HL-60/S4 (cell line): ENCODE measurements around the gene MZB1.
"Not testable (repeated sequence)": the region's sequence is repeated elsewhere in the genome, so short reads cannot be mapped to it uniquely, and the experiment has no call there.

ENCODE experiments used
- in situ Hi-C: fragments of 300-500 bp; cut with MboI; formaldehyde crosslinking; loops from 2 replicates; pipeline ENCODE4 v1.14.3; 2022; ENCODE audit warnings: low sequenced_read_pairs

MZB1 gene

DNA sequence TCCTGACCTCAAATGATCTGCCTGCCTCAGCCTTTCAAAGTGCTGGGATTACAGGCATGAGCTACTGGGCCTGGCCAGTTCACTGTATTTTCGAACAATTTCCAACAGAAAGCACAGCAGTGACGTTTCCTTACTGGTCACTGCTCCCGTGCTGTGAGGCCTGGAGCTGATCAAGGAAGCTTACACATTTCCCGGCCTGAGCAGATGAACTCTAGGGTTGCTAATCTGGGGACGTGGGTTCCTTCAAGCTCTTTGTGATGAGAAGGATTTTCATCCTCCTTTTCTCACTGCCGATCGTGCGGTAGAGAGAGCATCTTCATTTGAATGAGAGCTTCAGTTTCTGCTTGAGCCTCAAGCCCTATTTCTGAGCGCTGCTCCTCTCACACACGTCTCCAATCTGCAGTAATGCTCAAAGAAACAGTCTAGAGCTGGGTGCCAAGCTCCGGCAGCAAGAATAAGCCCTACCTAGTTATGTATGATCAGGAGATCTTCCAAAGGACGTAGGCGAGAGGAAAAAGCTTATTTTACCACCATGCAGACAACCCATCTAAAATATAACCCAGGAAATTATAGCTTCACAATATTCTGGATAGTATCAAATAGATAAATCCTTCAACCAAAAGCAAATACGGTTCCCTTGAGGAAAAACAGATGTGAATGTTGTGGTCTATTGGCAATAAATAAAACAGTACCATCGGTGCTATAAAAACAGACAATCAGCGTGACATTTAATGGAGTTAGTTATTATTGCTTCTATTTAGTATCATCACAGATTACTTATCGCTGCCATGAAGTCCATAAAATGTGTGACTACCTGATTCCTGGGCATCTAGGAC is 21.5 kb upstream of the MZB1 start:
- in situ Hi-C loops = no loop called here

DNA sequence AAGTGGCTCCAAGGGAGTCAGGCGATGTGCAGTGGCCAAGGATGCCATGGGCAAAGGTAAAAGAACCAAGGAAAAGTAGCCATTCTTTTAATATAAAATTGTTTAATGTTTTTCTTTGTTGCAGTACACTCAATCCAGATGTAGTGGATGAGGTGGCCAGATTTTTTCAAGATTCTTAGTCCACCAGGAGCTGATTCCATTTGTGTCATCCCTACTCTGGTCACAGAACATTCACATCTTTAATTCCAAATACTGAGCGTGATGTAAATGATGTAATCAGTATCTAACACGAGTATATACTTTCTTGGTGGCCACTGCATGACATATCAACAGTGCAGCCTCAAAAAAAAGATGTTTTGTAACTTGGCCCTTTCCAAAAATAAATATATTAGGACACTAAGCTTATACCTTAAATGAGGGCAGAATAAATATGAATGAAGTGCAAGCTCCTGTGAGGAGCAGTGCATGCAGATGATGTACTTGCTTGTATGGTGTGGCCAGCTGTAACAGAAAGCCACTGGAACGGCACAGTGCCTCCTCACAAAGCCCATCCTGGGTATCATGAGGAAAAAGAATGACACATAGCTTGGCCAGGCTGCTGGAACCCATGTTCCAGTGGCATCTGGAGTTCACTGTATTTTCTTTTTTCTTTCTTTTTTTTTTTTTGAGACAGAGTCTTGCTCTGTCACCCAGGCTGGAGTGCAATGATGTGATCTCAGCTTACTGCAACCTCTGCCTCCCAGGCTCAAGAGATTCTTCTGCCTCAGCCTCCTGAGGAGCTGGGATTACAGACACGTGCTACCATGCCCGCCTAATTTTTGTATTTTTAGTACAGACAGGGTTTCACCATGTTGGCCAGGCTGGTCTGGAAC is 20.6 kb upstream of the MZB1 start:
- in situ Hi-C loops = no loop called here

DNA sequence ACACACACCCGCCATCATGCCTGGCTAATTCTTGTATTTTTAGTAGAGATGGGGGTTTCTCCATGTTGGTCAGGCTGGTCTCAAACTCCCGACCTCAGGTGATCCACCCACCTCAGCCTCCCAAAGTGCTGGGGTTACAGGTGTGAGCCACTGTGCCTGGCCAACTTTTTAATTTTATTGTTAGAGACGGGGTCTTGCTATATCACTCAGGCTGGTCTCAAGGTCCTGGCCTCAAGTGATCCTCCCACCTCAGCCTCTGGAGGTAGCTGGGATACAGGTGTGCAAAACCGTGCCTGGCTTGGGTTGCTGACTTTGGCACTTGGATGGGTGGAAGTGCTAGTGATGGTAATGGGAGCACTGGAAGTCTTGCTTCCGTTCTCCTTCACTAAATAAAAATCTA is 19.4 kb upstream of the MZB1 start:
- in situ Hi-C loops = not testable (repeated sequence)

DNA sequence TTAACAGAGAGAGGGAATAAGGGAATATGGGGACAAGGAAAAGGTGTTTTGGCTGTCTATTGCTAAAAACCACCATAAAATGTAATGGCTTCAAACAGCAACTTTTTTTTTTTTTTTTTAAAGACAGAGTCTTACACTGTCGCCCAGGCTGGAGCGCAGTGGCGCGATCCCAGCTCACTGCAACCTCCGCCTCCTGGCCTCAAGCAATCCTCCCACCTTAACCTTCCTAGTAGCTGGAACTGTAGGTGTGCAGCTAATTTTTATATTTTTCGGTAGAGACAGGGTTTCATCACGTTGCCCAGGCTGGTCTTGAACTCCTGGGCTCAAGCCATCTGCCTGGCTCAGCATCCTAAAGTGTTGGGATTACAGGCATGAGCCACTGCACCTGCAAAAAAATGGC is 18.5 kb upstream of the MZB1 start:
- in situ Hi-C loops = no loop called here

DNA sequence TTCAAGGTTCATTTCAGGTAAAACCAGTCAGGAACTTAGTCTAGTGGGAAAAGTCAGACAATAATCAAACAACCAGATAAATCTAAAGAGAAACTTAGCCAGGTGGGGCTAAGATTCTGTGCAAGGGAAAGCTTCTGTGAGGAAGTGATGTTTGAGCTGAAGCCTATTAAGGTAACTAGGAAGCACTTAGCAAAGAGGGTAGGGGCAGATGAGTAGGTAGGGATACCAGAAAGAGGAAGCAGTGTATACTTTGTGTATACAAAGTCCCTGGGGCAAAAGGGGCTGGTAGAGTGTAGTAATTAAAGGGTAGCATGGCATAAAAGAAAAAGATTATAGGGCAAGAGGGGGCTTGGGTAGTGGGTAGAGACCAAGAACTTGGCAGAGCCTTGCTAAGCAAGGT is 17.8 kb upstream of the MZB1 start:
- in situ Hi-C loops = no loop called here

DNA sequence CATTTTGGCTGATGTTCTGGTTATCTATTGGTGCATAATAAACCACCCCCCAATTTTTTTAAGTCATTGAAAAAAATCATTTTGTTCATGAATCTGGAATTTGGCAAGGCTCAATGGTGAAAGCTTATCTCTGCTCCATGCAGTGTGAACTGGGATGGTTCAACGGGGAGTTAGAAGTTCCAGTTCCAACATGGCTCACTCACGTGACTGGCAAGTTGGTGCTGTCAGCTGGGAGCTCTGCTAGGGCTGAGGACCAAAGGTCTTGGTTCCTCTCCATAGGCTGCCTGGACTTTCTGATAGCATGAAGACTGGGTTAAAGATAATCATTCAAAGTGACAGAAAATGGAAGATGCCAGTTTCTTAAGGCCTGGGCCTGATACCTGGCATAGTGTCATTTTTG is 17.2 kb upstream of the MZB1 start:
- in situ Hi-C loops = no loop called here

DNA sequence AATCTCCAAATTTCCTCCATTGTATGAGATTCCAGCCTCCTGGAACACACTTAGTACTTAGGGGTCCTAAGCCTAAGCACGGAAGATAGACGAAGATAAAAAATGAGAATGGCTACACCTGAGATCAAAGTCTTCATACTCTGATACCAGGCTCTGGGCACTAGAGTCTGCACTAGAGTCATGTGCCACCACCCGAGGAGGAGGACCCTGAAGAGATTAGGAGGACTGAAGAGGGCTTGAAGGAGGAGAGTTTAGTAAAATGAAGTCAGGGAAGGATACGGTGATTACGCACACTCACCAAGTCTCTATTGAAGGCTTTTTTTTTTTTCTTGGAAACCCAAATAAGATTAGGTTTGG is 14.7 kb upstream of the MZB1 start:
- in situ Hi-C loops = no loop called here

DNA sequence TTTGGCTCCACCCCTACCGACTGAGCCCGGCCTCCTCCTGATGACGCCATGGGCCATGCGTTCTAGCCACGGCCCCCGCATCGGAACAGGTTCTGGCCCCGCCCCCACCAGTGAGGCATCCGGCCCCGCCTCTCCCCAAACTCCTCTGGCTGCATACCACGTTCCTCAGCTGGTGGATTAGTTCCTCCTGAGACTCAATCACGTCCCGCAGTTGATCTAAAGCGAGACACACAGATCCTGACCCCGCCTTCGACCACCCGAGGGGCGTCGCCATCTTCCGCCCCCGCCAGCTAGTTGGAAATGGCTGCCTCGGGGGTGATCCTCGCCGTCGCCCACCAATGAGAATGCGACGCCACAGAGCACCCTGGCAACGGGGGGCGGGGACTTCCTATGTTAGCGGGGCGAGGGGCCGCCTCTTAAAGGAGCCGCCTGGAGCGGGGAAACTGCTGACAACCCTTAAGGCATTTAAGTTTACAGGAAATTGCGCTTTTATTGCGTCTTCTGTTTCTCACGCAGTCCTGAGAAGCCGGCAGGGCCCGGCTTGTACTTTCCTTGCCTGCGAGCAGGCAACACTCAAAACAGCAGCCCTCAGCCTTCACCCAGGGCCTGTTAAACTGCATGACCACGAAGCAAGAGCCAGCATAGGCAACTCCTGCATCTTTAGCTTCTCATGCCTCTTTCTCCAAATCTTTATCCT is 14.2 kb upstream of the MZB1 start, which contains the start of gene SPATA24:
Gene SPATA24 (minus strand): TSS at position 303 of the 697 bp plus-strand sequence. CDS start 29 bp downstream, at position 274.
- in situ Hi-C loops = no loop called here

DNA sequence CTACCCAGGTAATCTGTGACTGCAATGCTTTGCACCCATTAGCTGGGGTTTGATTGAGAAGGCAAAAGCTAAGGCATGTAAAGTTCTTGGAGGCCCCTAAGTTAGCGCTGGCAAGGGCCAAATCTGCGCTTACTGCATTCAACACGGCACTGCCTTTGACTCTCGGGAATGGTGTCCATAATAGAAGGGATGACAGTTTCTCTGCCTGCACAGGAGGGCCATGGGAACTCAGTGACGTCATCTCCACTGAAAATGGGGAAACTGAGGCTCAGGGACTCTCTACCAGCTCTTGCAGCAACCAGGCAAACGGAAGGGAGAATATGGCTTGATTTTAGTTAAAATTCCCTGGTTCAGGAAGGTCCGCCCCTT is 13.7 kb upstream of the MZB1 start:
- in situ Hi-C loops = no loop called here

DNA sequence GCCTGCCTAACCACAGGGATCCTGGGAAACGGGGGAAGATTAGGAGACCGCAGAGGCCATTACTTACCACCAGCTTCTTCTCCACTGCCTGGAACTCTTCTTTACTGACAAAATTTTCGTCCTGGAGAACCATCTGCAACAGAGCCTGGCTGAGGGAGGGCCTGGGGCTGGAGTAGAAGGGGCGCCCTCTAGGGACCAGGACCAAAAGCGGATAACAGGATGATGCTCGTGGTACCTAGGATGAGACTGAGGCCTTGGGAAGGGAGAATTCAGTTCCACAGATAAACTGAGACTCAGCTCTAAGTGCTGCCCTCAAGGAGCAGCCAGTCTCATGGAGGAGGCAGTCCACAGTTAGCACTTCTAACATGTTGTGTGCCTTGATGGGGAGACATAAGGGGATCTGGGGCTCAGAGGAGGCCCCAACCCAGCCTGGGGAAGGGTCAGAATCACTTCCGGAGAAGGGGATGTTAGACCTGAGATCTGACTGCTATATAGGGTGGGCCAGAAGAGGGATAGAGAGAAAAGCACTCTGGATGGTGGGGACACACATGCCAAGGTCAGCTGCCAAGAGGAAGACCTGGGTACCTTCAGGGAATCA is 12.9 kb upstream of the MZB1 start:
- in situ Hi-C loops = no loop called here

DNA sequence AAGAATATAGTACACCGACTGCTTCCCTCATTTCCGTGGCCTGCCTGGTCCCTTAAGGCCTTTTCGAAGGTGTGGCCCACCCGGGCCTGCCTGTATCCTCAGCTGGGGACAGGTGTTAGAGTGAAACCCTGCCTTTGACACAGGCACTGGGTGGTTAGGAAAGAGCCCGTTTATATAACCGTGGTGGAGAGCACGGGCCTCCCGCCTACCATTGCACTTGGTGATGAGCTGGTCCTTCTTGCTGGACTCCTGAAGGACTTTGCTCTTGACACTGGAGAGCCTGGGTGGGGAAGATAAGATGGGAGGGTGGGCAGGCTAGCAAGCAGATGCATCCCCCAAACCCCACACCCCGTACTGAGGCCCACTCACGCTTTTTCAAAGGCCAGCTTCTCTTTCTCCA is 11.8 kb upstream of the MZB1 start:
- in situ Hi-C loops = no loop called here

DNA sequence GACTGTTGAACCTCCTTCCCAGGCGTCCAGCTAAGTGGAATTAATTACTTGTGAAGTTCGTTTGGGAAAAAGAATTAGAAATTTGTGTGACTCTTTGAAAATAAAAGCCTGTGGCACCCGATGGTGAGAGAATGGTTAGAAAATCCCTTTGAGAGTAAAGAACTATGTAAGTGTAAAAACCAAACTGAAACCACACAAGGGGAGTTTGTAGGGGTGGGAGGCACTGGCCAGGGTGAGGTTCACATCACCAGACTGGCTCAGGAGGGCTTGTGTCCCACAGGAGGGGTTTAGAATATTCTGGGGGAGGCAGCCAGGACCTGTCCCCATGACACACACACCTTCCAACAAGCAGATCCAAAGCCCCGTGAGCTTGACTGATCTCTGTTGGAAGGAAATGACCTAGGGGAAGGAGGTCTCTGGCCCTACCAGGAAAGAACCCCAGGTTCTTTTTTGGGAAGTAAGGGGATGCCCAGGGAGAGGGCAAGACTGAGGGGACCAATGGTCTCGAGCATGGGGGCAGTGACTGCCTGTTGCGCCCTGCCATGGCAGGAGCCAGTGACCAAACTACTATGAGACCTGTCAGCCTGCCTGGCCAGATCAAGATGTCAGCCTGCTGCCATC is 9.9 kb upstream of the MZB1 start:
- in situ Hi-C loops = no loop called here

DNA sequence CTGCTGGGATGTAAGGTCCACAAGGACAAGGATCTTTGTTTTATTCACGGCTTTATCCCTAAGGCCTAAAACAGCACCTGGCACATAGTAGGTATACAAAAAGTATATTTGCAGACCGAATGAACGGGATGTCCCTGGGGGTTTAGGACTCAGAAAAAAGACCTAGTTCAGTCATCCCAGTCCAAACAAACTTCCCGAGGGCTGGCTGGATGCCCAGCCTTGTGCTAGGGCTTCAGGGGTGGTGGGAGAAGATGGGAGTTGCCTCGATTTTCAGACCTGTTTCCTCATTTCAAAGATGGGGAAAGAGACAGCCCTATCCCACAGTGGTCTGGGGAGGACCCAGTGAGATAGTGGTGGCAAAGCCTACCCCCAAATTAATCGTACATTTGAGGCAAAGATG is 8.2 kb upstream of the MZB1 start:
- in situ Hi-C loops = no loop called here

DNA sequence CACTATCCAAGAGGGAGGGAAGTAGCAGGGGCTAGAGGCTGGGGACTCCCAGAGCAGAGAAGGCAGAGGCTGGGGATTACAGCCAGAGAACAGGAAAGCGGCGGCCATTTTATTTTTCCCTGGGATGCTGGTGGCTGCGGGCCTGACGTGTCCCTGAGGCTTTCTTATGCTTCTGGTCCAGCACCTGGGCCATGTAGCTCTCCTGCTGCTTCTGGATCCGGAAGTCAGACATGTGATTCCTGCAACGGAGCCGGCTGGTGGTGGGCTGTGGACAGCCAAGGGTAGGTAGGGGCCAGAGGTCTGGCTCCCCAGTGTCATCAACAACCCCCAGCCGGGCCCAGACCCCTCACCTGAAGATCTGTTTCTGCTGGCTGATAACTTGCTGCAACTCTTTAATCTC is 7.0 kb upstream of the MZB1 start:
- in situ Hi-C loops = no loop called here

DNA sequence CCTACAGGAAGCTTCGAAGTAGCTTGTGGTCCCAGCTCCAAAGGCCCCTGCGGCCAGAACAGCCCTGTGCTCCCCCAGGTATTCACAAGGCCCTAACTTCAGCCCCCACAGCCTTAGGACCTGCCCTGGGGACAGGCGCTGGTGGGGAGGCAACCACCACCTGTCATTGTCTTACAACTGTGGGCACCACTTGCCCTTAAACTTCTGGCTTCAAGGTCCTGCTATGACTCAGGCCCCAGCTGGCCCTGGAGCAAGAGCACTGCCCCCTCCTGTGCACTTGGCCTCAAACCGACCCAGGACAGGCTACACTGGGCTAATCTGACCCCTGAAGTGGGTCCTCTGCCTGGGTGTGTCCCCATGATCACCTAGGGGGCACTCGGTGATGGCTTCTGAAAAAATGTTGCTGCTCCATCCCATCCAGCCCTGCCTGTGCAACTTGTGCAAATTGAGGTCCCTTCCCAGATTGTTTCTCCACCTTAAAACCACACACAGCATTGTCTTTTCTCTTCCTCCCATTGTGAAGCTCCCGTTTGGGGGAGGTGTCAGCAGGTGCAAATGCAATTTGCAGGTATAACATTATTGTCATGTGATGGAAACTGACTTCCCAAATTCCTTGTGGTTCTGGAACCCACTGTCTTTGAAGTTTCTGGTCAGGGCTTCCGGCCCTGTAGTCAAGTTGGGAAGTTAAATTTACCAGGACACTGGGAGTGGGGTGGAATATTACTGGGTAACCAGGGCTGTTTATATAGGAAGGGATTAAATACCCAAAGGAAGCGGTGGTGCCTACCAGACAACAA is 6.3 kb upstream of the MZB1 start:
- in situ Hi-C loops = no loop called here

DNA sequence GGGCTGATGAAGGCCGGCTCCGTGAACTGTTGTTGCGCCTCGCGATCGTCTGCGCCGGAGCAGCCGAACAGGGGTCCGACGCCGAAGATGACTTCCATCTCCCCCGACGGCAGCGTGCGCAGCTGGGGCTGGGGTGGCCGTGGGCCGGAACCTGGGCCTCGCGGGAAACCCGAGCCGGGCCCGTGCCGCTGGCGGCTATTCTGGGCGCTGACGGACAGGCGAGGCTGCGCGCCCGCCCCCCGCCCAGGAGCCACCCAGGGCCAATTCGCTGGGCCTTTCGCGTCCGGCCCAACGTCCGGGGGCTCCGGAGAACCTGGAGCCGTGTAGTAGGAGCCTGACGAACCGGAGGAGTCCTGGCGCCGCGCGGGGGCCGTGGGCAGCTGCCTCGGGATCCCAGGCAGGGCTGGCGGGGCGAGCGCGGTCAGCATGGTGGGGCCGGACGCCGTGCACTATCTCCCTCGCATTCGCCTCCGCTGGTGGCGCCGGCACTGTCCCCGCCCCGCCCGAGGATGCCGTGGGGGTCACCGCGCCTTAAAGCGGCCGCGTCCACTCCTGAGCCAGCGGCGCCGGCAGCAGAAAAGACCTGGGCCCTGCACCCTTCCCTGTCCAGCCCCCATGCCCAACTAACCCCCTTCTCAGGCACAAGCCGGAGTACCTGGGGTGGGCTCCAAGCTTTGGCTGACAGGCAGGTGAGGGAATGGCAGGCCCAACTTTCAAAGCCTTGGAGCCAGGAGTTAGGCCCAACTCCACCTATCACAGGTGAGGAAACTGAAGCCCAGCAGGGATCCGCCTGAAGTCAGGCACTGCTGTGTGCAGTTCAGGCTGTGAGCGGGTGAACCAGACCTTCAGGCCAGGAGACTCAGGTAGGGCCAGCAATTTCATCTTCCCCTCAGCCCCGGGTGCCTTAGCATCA is 5.2 kb upstream of the MZB1 start, which contains the start of gene PROB1:
Gene PROB1 (minus strand): TSS at position 451 of the 913 bp plus-strand sequence. CDS start 23 bp downstream, at position 428.
- in situ Hi-C loops = no loop called here

DNA sequence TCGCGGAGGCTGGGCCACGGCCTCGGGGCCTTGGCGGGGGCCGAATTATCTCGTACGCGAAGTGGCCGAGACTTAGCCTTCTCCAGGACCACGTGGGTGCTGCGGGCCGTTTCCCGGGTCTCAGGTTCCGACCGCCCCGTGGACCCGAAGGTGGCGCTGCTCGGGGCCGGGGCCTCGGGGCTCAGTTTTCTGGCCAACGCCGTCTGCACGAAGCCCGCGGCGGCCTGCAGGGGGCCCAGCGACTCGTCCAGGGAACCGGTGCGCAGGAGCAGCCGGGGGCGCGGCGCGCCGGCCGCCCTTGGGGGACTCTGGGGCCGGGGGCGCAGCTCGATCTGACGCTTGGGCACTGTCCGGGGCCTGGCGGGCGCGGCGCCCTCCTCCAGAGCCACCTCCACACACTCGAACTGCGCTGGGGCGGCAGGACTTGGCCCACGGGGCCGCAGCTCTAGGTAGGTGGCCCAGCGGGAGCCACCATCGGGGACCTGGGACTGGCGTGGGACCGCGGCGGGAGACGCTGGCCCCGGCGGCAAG is 4.5 kb upstream of the MZB1 start:
- in situ Hi-C loops = no loop called here

DNA sequence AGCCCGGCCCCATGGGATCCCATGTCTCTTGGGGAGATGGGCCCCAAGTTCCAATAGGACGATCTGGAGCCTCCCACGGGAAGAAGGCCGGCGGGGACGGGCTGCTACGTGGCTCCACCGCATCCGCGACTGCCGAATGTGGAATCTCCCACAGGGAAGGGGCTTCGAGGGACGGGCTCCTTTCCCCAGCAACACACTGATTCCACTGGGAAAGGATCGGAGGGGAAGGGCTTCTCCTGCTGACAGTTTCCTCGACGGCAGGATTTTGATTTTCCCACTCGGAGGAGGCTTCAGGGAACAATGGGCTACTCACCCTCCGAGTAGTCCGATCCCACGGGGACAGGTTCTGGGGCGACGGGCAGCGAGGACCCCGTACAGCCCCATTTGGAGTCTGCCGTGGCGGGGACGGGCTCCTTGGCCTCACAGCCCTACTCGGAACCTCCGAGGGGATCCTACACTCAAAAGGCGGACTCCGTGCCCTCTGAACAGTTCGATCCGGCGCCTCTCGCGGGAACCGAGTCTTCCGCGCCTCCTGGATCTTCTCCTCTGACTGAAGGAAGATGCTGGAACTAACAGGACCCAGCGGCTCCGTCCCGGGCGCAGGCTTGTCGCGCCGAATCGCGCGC is 3.9 kb upstream of the MZB1 start:
- in situ Hi-C loops = no loop called here
